Measurements from ENCODE around the gene LRRC18.

GRCh38 chr10:48929413-48929990 is 10.1 kb downstream of the LRRC18 start:
- TF ChIP-seq, protein P1, sequence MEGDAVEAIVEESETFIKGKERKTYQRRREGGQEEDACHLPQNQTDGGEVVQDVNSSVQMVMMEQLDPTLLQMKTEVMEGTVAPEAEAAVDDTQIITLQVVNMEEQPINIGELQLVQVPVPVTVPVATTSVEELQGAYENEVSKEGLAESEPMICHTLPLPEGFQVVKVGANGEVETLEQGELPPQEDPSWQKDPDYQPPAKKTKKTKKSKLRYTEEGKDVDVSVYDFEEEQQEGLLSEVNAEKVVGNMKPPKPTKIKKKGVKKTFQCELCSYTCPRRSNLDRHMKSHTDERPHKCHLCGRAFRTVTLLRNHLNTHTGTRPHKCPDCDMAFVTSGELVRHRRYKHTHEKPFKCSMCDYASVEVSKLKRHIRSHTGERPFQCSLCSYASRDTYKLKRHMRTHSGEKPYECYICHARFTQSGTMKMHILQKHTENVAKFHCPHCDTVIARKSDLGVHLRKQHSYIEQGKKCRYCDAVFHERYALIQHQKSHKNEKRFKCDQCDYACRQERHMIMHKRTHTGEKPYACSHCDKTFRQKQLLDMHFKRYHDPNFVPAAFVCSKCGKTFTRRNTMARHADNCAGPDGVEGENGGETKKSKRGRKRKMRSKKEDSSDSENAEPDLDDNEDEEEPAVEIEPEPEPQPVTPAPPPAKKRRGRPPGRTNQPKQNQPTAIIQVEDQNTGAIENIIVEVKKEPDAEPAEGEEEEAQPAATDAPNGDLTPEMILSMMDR (conservative IDR thresholded peaks at IDR 0.05), result no peak
- TF ChIP-seq EZH2 (IDR thresholded peaks at IDR 0.05; ENCODE audit: low read depth), result no peak
